Fibroblast of pulmonary artery (primary cell): ENCODE results near the gene SART3.

Experiments
- DNase-seq: peaks from one replicate; pipeline ENCODE4 v3.0.0-alpha.2; 2010; ENCODE audit warnings: low read depth
- H3K4me3 ChIP-seq: replicated peaks from 2 replicates; pipeline ENCODE4 v1.5.1; 2011; ENCODE audit warnings: low read depth, mild to moderate bottlenecking, control low read depth, low read length, moderate library complexity
- CTCF ChIP-seq: IDR thresholded peaks from 2 replicates; pipeline ENCODE4 v1.5.1; 2011; ENCODE audit warnings: mild to moderate bottlenecking, control low read depth, low read length, inconsistent platforms; ENCODE audit errors: missing control alignments

SART3 gene

GRCh38 chr12:108589840-108590229, 28.9 kb upstream of the SART3 start:
- DNase-seq = no peak
- TF ChIP-seq CTCF = no peak
- H3K4me3 ChIP-seq = no peak overlapping the region

- DNase-seq = peak; percentile 50
- H3K4me3 ChIP-seq = no peak overlapping the region
Measured at GRCh38 chr12:108589028-108589839, 28.3 kb upstream of the SART3 start.

GRCh38 chr12:108587826-108588225, 26.9 kb upstream of the SART3 start:
- no peak for TF ChIP-seq CTCF
- H3K4me3 ChIP-seq = no peak overlapping the region
- DNase-seq = no peak

More at GRCh38 chr12:108589028-108589839, 28.3 kb upstream of the SART3 start:
- no peak for TF ChIP-seq CTCF

GRCh38 chr12:108586306-108586705, 25.3 kb upstream of the SART3 start:
- DNase-seq = no peak
- no peak overlapping the region for H3K4me3 ChIP-seq
- TF ChIP-seq CTCF = no peak

- no peak for TF ChIP-seq CTCF
- H3K4me3 ChIP-seq = no peak overlapping the region
- DNase-seq = no peak
Measured at GRCh38 chr12:108585864-108586263, 24.9 kb upstream of the SART3 start.

GRCh38 chr12:108584456-108585065, 23.6 kb upstream of the SART3 start:
- no peak overlapping the region for H3K4me3 ChIP-seq
- TF ChIP-seq CTCF = no peak
- no peak for DNase-seq

GRCh38 chr12:108583991-108584390, 23.0 kb upstream of the SART3 start:
- H3K4me3 ChIP-seq = no peak overlapping the region
- no peak for DNase-seq
- no peak for TF ChIP-seq CTCF
